HG02943 (cell line): ENCODE measurements around the gene TNFAIP3.

Source experiments
- ATAC-seq: cut with Tn5 transposase; IDR thresholded peaks from one replicate; pipeline ENCODE4 v1.9.1; 2021; ENCODE audit warnings: mild to moderate bottlenecking, low read depth, moderate library complexity; ENCODE audit not compliant: unreplicated experiment

The TNFAIP3 gene

DNA sequence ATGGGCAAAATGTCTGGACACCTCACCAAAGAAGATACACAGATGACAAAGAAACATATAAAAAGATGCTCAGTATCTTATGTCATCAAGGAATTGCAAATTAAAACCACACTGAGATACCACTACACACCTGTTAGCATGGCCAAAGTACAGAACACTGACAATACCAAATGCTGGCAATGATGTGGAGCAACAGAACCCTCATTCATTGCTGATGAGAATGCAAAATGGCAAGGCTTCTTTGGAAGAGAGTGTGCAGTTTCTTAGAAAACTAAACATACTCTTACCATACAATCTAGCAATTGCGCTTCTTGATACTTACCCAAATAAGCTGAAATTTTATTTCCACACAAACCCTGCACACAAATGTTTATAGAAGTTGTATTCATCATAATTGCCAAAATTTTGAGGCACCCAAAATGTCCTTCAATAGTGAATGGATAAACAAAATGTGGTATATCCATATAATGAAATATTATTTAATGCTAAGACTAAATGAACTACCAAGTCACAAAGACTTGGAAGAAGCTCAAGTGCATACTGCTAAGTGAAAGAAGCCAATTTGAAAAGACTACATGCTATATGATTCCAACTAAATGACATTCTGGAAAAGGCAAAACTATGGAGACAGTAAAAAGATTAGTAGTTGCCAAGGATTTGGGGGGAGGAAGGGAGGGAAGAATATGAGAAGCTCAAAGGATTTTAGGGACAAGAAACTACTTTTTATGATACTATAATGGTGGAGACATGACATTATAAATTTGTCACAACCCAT, 50.7 kb downstream of the TNFAIP3 start:
- ATAC-seq, result no peak

DNA sequence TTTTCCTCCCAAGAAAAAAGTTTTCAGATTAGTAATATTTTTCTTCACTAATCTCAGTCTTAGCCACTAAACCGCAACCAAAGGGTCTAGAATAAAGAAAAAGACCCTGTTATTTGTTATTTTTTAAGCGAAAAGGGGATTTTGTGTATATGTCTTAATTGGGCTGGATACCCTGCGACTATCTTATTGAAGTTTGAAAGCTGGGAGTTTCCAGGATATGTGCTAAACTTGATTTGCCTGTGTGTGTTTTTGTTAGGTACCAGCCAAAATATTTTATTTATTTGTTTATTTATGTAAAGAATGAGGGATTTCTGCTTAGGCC, 52.4 kb downstream of the TNFAIP3 start:
- no peak for ATAC-seq

DNA sequence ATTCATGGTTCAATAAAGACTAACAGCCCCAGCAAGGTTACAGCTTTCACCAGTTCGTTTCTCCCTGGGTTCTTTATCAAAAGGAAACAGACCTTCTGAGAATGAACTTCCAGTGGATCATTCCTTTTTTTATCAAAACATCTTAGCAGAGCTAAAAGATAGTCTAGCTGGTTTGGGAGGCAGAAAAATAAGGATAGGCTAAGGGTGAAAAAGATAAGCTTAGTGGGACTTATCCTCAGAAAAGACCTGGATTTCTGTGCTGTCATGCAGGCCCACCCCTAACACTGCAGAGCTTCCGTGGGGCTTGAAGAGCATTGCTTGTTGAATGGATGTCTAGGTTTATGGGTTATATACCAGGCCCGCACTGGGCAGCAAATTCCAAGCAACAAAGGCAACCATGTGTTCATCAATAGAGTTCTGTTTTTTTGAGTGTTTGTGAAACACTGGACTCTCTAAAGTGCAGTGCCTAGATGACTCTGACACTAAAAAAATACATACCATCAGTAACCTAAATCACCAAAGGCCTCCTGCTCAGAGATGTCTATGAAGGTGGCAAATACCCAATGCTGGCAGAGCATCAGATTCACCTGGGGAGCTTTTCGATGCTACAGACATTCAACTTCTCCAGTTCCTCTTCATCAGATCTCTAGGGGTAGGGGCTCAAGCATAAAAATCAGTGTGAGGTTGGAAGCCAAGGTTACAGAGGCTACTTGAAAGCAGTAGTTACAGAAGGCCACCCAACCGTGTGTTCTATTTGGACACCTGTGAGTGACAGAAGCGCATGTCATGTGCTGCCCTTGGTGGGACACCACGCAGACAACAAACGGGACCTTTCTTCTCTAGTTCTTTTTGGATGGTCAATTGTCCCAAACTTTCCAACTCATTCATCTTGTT, 53.0 kb downstream of the TNFAIP3 start:
- no peak for ATAC-seq

DNA sequence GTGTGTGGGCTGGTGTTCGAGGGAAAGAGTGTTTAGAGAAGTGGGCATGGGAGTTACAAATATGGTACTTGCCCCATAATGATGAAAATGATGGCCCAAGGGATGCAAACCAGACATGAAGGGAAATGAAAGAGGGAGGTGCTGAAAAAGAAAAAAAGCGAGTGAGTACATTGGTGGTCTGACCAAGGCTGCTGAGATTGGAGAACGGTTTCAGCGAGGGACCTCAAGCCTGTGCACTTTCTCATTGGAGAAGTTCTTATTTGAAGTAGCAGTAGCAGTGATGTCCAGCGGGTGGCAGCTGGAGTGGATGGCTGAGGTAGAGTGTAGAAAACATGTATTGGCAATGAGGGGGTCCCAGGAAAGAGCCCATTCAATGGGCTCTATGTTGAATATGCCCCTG, 54.8 kb downstream of the TNFAIP3 start:
- no peak for ATAC-seq

DNA sequence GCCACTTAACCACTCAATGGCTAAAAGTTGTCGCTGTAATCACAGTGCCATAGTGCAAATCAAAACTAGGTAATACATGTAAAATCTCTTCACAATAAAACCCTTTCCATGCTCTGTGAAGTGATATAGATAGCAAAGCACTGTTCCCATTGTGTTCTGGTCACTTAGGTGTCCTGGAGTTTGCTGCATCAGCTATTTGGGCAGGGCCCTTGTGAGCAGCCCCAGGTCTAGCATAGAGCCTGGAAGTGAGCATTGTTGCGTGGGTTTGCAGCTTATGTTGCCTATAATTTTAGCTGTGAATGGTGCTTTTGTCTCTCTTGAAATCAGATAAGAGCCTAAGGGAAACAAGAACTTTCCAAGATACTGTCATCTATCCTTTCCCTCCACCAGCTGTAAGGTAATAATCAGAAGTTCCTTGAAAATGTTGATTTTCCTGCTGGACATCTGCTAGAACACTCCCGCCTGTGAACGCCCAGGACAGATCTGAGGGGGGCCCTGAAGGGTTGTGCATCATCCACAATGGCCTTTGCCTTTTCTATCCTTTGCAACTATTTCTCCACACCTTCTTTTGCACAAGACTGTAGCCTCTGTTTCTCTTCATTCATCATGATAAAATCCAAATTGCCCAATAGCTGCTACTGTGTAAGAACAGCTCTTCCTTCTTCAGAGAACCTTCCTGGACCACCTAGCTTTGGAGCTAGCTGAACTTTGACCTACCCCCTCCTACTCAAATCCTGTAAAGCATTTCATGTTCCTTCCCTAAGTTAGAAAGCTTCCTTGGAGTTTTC, 57.0 kb downstream of the TNFAIP3 start:
- ATAC-seq, result no peak

DNA sequence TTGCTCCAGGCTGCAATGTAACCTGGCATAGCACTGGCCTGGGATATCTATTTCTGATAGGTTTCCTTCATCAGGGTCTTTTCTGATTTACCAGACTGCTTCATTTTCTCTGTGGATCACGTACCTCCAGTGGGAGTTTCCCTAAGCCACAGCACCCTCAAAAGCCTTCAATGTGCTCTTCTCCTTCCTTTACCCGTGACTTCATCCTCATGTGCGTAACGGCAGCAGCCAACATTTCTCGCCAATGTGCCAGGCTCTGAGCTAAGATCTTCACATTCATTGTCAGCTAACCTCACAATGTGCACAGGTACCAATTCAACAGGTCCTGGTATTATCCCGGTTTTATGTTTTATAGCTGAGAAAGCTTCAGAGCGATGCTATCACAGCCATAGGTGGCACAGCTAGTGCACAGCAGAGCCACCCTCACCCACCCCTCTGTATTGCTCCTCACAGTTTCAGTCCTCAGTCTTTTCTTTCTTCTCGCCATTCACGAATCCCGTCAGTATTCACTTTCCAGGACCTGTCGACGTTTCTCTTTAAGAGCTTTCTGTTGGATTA, 58.2 kb downstream of the TNFAIP3 start:
- ATAC-seq, result no peak

DNA sequence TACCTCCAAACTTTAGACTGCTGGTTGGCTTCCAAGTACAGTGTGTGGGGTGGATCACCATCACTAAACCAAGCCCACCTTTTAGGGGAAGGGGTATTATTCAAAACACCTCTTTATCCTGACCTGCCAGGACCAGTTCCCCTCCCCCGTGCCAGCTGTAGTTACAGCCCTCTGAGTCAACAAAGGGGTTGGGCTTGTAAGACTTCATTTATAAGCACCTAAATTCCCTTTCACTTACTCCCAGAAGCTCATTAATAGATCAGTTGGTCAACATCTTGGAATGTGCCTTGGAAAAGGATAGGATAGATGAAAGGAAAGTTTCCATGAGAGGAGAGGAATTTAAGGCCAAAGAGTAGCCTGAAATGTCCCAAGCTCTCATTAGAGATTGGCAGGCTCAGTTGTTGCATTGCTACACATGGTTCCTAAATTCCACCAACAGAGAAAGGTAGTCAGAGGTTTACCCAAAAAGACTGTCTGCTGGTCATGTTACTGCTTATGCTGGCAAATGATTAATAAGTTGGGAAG, 59.2 kb downstream of the TNFAIP3 start:
- no peak for ATAC-seq

DNA sequence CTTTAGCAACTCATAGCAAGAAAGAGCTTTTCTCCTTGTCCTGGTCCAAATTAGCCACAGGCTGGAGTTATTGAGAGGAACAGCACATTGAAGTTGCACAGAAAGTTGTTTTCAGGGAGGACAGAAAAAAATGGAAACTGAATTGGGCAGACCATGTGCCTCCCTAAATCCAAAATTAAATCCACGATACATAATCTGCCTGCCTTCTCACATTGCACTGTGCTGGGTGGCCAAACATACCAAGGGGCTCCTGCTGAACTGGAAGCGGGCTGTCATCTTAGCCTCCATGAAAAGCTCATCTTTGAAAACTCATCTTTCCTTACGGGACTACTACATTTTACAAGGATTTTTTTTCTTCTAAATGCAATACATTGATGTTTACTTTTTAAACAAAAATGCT, 59.9 kb downstream of the TNFAIP3 start:
- ATAC-seq, result no peak

DNA sequence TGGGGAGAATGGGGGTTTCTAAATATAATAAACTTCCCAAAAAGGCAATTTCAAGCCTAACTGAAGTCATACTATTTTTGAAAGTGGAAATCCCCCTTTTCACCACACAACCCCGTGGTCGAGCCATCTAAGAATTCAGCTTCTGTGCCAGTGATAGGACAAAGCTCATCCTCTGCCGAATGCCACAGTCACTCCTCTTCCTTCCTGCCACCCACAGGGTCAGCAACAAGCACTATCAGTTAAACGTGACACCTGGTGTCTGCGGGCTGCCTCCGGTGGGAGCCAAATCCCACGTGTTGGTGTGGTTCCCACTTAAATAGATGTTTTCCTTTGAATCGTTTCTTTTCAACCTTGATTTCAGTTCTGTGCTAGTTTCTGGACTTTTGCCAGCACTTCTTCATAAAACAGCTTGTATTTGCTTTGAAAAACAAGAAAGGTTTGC, 60.7 kb downstream of the TNFAIP3 start:
- ATAC-seq, result peak; percentile 86

DNA sequence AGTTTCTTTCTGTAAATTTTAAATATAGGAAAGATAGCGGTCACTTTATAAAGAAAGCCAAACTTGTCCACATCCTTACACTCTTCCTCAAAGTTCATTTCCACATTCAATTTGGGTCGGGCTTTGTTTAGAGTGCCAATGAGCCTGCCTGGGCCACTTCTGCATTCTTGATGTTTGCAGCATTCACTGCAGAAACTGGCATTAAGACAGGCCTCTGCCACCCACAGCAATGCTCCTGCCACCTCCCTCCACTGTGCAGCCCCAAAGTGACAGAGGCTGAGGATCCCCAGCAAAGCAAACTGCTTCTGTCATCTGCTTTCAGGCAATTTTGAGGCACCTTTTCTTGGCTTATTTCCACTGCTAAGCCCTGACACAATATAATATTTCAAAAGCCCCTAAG, 61.2 kb downstream of the TNFAIP3 start:
- ATAC-seq, result peak; percentile 31

DNA sequence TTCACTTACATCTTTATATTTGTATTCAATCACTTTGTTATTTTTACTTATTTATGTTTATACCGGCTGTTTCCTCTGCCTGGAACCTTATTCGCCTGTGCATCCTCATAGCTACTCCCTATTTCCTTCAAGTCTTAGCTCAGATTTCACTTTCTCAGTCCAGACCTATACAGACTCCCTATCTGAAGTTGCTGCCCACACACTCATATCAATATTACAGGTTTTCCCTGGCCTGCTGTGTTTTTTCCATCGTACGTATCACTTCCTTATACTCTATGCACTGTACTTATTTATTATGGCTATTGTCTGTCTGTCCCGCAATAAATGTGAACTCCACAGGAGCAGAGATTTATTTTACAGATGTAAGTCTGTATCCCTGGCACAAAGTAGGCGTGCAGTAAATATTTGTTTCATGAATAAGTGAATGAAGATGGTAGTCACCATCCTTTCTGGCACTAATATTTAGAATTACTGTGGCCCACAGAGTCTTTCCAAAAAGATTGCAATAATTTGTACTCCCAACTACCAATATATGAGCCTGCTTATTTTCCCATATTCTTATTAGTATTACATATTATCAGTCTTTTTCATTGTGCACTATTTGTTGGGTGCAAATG, 64.9 kb downstream of the TNFAIP3 start:
- no peak for ATAC-seq
